COLO829 (cell line): ENCODE measurements around the gene OPTC.

Experiments used
- DNase-seq: peaks from one replicate; pipeline ENCODE4 v3.0.0; 2012; ENCODE audit warnings: low spot score

OPTC gene

GRCh38 chr1:203536980-203537455 is 43.1 kb downstream of the OPTC start:
- no peak for DNase-seq

GRCh38 chr1:203537806-203538464 is 44.0 kb downstream of the OPTC start:
- DNase-seq = no peak

- DNase-seq = no peak
Observed at GRCh38 chr1:203538726-203539125, 44.8 kb downstream of the OPTC start.

- no peak for DNase-seq
Observed at GRCh38 chr1:203539831-203540546, 46.0 kb downstream of the OPTC start.

GRCh38 chr1:203544485-203544884 is 50.5 kb downstream of the OPTC start:
- DNase-seq = no peak

GRCh38 chr1:203544978-203545816 is 51.2 kb downstream of the OPTC start:
- no peak for DNase-seq

- no peak for DNase-seq
Observed at GRCh38 chr1:203546274-203546673, 52.3 kb downstream of the OPTC start.

- DNase-seq = no peak
Observed at GRCh38 chr1:203547147-203547546, 53.2 kb downstream of the OPTC start.

GRCh38 chr1:203547771-203548421 is 53.9 kb downstream of the OPTC start:
- DNase-seq = no peak

GRCh38 chr1:203548892-203549291 is 54.9 kb downstream of the OPTC start:
- no peak for DNase-seq

- DNase-seq = no peak
Observed at GRCh38 chr1:203549309-203549708, 55.4 kb downstream of the OPTC start.

GRCh38 chr1:203550846-203551245 is 56.9 kb downstream of the OPTC start:
- no peak for DNase-seq

- DNase-seq = no peak
Observed at GRCh38 chr1:203551550-203551949, 57.6 kb downstream of the OPTC start.

GRCh38 chr1:203553496-203553895 is 59.5 kb downstream of the OPTC start:
- no peak for DNase-seq

- DNase-seq = no peak
Observed at GRCh38 chr1:203554071-203554470, 60.1 kb downstream of the OPTC start.

GRCh38 chr1:203555076-203555475 is 61.1 kb downstream of the OPTC start:
- no peak for DNase-seq

- DNase-seq = no peak
Observed at GRCh38 chr1:203555511-203556046, 61.6 kb downstream of the OPTC start.

GRCh38 chr1:203556047-203556851 is 62.3 kb downstream of the OPTC start:
- DNase-seq = no peak

GRCh38 chr1:203557390-203557789 is 63.4 kb downstream of the OPTC start:
- no peak for DNase-seq

- DNase-seq = peak; percentile 77
Observed at GRCh38 chr1:203558064-203558760, 64.3 kb downstream of the OPTC start.
